SK-N-MC (cell line): ENCODE results near the gene SRRM4.

Source experiments
- EZH2 ChIP-seq: fragments of 200-600 bp; sonication (generic); IDR thresholded peaks from one replicate; pipeline ENCODE4 v1.6.1; 2017; ENCODE audit warnings: antibody characterized with exemption
- FOXP2 ChIP-seq: optimal IDR thresholded peaks from 2 replicates; pipeline ENCODE3; 2011; ENCODE audit warnings: mild to moderate bottlenecking, moderate library complexity; ENCODE audit not compliant: insufficient read depth; ENCODE audit errors: extremely low read length, control extremely low read depth
- POLR2AphosphoS5 ChIP-seq: IDR thresholded peaks from 2 replicates; pipeline ENCODE4 v1.6.1; 2012; ENCODE audit warnings: mild to moderate bottlenecking, low read depth, low read length, borderline replicate concordance

- TF ChIP-seq POLR2AphosphoS5 (no peak), EZH2 (no peak), FOXP2 (no peak)
These were observed 186.6 kb downstream of the SRRM4 start for GRCh38 chr12:119167902-119168301.
